HG03108 (cell line): Measurements from ENCODE around the gene BIK.
"Not testable (repeated sequence)": the region's sequence is repeated elsewhere in the genome, so short reads cannot be mapped to it uniquely, and the experiment has no call there.

Experiments used
- ATAC-seq: cut with Tn5 transposase; IDR thresholded peaks from one replicate; pipeline ENCODE4 v1.9.1; 2021; ENCODE audit warnings: moderate library complexity; ENCODE audit not compliant: unreplicated experiment

BIK gene

DNA sequence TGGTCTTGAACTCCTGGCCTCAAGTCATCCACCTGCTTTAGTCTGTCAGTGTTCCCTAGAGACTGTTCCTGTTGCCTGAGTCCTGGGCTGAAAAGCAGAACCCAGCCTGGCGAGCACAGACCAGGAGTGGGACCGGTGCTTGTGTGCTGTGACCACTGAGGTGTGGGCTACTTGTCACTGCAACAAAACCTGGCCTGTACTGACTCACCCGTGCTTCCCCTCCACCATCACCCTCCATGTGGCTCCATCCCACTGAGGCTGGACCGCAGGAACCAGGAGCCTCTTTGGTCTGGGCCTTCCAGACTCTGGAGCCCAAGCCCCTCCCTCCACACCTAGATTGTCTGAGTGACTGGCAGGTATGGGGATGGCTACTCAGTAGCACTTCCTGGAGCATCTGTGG is 24.0 kb downstream of the BIK start:
- ATAC-seq, result no peak

DNA sequence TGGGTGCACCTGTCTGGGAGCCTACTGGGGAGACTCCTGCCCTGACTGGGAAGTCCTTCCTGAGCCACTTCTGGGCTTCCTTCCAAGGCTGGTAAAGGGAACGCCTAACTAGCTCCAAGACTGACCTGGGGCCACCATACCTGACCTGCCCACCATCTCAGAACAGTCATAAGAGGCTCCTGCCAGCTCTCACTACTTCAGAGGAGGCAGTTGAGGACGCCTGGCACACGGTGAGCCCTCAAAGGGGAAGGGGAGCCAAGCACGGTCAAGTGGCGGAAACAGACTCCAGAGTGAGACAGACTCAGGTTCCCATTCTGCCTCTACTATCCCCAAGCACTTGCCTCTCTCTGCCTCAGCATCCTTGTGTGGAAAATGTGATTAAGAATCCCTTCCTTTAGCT is 25.0 kb downstream of the BIK start:
- no peak for ATAC-seq

DNA sequence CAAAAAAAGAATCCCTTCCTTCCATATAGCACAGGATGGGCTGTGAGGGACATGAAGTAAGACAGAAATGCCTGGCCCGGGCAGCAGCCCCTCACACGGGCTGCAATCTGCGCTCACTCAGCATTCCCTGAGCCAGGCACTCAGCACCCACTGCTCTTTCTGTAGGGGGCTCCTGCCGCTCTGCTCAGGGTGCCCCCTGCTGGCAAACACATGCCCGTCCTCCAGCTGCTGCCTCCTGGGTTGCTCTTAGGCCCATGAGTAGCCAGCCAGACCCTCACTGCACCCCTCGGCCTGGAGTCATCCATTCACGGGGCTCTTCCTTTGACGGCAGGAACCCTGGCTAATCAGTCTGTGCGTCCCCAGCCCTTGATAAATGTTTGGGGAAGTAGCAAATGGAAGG is 25.7 kb downstream of the BIK start:
- no peak for ATAC-seq

DNA sequence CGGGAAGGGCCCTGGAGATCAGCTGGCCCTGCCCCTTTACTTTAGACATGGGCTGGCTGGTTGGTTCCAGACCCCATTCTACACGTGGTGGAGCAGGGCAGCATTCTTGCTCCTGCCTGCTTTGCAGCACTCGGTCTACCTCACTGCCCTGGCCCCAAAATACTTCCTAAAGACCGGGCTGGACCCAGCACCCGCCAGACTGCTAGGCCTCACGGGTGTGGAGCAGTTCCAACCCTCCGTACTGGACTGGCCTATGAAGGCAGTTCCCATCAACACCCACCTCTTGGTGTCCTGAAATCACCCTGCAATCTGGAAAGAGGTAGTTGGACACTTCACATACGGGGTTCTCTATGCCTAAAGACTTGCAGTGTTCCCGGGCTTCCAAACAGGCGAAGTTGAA is 26.3 kb downstream of the BIK start:
- ATAC-seq, result no peak

DNA sequence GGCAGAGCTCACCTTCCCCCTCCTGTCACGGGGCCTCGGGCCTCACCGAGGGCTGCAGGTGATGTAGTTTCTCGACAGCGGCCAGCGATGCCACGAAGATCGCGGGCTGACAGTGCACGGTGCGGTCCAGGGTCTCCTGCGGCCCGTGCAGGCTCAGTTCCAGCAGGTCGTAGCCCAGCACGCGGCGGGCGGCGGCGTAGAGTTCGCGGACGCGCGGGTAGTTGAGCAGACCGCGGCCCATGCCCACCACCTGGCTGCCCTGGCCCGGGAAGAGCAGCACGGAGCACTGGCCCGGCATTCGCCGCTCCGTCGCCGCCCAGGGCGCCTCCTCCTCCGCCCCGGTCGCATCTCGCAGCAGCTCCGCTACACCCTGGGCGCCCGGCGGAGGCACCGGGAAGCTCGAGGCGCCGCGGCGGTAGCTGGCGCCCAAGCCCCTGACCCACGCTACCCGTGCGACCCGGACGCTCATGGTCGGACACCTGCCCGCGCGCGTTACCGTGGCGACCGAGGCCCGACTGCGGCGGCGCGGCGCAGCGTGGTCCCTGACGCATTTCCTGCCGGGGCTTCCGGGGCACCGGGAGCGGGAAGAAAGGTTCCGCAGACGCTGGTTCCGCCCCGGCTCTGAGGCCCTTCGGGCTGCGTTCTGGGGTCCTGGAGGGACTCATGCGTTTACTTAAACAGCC is 32.5 kb downstream of the BIK start, which contains the start of gene MCAT:
MCAT (minus strand) TSS at position 519 of the 683 bp plus-strand sequence; CDS start at position 469, 50 bp downstream.
- peak; percentile 78 for ATAC-seq

DNA sequence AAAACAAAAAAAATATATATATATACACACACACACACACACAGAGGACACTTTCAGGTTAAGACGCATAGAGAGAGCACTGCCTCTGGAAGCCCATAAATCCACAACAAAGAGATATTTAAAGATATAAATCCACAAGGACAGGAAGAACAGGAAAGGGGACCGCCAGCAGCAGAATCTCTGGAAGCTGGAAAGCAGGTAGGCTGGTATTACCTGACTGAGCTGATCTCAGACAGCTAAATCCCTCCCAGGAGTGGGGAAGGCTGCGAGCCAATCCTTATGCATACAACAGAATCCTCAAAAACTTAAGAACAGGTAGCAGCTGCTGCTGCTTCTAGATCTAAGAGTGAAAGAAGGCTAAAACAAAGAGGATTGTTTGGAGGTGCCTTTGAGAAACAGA is 34.4 kb downstream of the BIK start:
- no peak for ATAC-seq

DNA sequence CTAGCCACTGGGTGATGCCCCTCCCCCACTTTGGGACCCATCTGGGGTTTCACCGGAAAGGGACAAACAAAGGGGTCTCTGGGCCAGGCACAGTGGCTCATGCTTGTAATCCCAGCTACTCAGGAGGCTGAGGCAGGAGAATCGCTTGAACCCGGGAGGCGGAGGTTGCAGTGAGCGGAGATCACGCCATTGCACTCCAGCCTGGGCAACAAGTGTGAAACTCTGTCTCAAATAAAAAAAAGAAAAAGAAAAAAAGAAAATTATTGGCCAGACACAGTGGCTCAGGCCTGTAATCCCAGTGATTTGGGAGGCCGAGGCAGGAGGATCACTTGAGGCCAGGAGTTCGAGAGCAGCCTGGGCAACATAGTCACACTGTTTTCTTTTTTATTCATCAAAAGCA is 34.8 kb downstream of the BIK start:
- ATAC-seq, result not testable (repeated sequence)

DNA sequence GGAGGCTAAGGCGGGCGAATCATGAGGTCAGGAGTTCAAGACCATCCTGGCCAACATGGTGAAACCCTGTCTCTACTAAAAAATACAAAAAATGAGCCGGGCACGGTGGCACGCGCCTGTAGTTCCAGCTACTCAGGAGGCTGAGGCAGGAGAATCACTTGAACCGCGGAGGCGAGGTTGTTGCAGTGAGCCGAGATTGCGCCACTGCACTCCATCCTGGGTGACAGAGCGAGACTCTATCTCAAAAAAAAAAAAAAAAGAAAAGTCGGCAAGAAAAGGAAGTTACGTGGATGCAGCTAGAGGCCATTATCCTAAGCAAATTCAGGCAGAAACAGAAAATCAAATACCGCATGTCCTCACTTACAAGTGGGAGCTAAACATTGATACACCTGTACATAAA is 35.8 kb downstream of the BIK start:
- ATAC-seq, result not testable (repeated sequence)

DNA sequence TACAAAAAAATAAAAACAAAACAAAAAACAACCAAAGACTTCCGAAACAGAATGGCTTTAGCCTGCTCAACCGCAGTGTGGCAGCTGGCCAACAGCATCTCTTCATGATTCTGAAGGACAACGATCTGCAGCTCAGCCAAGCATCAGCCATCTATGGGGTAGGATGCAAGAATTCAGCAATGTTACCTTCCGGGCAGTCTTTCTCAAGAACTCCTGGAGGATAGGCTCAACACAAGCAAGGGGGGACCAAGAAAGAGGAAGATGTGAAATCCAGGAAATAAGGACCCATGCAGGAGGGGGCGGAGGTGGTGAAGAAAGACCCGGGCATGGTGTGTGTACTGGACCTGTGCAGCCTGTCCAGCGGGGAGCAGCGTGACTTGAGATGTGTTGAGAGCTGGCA is 37.3 kb downstream of the BIK start:
- no peak for ATAC-seq

DNA sequence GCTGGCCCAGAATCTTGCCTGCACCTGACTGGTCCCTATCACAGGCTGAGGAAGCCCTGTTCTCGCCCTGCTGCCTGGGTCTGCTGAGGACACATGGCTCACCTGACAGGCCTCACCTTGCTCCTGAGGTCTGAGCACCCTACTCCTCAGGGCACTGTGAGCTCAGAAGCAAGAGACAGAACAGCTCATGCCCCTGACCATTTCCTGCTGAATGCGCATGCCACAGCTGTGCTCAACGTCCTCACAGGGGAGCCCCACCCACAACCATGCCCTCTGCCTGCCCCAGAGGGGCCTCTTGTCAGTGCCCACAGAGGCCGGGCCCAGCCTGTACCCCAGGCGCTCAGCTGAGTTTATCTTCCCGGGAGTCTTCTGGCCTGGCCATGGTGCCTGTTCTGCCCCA is 38.0 kb downstream of the BIK start:
- ATAC-seq, result no peak

DNA sequence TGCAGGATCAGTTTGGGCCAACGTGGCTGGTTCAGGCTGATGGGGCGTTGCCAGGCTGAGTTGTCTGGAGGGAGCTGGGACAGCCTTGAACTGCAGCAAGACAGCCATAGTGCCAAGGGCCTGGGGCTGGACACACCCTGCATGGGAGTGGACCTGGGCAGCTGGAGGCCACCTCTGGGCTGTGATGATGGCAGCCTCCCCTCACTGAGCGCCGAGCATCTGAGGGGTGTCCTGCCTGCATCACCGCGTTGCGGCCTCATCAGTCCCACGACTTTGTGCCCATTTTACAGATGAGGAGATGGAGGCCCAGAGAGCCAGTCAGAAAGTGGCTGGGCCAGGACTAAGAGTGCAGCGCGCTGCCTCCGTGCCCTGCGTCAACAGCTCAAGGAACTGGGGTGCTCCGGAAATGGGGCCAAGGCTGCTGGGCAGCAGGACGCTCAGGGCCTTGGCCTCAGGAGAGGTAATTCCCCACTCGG is 40.2 kb downstream of the BIK start:
- no peak for ATAC-seq

DNA sequence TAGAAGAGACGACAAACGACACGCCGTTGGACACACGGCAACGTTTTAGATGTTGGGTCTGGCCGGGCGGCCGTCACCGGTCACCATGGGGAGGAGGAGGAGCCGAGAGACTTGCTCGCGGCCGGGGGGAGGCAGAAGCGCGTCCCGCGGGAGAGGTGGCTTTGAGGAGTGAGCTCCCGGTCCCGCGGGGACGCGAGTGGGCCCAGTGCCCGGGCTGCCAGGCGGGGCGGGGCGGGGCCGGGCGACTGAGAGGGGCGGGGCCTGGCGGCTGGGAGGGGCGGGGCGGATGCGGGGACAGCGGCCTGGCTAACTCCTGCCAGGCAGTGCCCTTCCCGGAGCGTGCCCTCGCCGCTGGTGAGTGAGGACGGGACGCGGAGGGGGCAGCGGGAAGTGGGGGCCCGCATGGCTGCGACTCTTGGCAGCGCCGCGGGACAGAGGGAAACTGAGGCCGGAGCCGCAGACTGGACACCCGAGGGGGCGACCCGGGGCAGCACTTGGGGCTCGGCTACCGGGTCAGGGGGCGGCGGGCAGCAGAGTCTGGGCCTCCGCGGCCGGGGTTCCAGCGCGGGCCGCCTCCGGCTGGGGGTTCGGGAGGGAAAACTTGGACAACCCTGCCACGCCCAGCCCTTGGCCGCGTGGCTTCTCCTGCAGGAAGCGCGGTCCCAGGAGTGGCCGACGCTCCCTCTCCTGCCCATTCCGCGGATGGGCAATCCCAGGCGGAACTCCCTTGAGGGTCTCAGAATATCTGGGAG is 40.9 kb downstream of the BIK start, which contains the start of gene TSPO:
TSPO (plus strand) TSS at position 309 of the 752 bp plus-strand sequence. CDS start 7,680 bp downstream, outside the sequence.
- ATAC-seq, result no peak

DNA sequence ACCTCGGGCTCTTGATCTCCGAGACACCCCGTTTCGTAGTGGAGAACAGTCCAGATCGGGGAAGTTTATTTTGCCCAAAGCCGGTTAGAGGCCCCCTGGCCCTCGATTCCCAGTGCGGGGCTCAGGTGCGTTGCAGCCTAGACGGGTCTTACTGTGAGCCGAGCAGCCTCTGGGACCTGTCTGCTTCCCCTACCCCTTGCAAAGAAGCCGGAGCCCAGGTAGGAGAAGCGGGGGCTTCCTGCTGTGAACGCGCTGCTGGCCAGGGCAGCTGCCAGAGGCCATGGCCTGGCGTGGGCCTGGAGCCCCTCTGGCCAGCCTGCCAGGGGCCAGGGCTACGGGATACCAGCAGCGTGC is 41.4 kb downstream of the BIK start:
- no peak for ATAC-seq

DNA sequence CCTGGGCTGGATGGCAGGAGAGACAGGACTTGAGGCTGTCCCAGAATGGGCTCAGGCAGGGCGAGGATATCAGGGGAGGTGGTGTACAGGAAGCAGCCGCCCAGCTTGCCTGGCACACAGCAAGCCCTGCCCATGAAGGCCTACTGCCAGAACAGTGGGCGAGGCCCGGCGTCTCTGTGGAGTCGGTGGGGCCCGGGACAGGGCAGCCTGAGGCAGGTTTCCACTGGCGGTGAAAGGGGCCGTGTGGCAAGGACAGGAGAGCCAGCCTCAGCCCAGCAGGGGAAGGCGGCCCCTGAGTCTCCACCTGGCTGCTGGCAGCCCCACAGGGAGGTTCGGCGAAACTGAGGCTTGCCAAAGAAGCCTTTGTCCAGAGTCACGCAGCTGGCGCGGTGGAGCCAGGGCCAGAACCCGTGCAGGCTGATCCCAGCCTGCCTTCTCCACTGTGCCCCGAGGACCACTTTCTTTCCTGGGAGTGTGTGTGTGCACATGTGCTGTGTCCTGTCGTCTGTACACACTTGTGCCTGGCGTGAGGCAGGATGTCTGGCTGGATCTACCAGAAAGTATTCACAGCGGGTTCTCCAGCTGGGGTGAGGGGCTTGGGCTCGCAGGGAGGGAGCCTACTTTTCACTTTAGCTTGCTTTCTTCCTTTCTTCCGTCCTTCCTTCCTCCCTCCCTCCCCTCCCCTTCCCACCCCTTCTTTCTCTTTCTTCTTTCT is 42.0 kb downstream of the BIK start:
- ATAC-seq, result no peak

DNA sequence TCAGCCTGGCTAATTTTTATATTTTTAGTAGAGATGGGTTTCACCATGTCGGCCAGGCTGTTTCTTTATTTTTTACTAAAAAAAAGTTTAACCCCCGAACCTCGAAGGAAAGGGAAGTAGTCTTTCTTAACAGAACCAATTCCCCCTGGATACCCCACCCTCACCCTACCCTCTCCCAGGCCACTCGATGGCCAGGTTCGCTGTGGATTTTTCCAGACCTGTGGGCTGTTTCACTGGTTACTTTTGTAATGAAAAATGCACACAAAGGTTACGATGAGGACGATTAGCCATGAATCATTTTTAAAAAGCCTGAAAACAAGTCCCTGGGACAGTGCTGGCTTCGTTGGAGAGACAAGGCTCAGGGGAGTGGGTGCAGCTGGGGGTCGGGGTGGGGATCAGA is 43.3 kb downstream of the BIK start:
- ATAC-seq, result no peak

DNA sequence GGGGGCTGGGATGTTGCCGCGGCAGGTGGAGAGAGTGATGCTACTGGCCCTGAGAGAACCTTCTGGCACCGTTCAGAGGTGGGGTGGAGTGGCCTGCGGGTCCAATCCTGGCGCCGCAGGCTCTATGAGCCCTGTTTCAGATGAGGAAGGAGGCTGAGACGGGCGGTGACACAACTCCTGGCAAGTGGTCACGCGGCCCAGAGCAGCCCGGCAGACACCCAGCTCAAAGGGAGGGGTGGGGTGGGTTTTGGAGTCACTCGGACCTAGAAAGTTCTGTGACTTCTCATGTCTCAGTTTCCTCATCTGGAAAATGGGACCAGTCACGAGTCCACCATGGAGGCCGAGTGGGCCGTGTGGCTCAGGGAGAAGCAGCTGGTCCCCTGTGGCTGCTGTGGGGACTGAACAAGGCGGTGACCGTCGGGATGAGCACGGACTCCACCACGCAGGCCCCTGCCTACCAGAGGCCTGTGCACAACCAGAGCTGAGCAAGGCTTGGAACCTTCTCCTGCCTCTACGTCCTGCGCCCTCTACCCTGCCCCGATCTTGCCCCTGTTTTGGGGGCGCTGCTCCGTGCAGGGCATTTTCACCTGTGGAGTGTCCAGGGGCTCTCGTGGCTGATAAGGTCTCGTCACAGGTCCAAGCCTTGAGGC is 44.5 kb downstream of the BIK start:
- ATAC-seq, result no peak

DNA sequence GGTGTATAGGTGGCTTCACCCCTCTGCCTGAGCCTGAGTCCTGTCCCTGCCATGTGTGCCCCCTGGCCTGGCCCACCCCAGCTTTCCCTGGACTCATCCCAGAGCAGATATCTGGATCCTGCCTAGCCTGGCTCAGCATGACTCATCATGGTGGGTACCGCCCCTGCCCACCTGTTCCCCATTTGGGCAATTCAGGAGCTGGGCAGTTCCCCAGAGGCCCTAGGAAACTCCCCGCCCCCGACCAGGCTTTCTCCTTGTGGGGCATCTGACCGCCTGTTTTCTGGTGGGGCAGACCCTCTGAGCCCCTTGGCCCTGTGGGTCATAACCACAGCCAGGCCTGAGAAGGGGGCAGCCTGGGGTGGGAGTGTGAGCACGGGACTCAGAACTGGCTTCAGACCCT is 45.2 kb downstream of the BIK start:
- no peak for ATAC-seq

DNA sequence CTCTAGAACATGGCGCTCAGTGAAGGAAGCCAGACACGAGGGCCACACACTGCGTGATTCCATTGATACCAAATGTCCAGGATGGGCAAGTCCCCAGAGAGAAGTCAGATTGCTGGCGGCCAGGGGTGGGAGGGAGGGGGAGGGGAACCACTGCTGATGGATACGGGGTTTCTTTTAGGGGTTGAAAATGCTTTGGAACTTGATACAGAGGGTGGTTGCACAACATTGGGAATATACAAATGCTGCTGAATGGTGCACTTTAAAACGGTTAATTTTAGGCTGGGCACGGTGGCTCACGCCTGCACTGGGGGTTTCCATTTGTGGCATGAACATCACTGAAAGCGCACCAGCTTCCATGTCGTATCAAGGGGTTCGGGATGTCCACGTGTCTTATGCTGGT is 45.9 kb downstream of the BIK start:
- no peak for ATAC-seq

DNA sequence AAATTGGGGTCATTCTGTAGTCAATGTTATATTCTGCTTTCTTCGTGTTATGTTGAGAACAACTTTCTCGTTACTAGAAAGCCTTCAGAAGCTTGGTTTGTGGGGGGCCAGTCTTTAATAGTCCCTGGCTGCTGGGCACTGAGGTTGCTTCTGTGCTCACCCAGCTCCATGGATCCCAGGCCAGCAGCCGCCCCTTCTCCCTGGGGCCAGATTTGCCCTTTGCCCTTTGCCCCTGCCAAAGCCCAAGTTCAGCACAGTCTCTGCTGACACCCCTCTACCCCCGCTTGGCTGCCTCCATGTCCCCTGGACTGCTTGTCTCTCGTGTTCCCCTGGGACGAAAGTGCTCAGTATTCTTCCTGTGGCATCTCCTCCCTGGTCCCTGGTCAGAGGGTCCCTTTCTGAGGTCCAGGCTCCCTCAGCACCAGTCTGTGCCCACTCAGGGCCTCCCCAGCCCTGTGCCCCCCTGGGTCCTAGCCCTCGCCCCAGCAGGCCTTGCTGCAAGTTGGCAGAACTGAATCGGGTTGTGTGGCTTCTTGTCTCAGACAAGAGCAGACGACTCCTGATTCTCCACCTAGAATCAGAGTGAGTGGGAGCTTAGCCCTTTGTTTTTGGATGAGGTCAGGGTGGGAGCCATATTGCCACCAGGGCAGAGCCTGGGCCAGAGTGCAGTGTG is 47.5 kb downstream of the BIK start:
- ATAC-seq, result no peak

DNA sequence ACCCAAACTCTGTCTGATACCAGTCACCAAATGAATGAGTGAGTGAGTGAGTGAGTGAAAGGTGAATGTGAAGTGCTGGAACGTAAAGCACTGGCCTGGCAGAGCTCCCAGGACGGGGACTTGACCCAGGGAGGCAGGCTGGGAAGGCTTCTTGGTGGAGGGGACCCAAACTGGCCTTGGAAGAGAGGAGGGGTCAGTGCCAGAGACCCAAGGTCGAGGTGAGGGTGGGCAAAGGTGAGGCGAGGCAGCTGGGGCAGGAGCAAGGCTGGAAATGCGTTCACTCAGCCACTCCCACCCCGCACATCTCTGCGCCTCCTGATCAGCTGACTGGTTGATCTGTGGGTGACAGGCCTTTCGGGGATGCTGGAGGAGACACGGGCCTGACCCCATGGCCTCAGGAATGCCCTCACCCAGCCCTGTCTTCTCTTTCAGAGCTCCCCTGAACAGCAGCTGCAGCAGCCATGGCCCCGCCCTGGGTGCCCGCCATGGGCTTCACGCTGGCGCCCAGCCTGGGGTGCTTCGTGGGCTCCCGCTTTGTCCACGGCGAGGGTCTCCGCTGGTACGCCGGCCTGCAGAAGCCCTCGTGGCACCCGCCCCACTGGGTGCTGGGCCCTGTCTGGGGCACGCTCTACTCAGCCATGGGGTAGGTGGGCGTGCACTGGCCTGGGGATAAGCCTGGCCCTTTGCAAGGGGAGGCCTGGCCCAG is 48.4 kb downstream of the BIK start:
- no peak for ATAC-seq
